Astrocyte (in vitro differentiated cells and primary cell): ENCODE measurements around the gene MIOX.

ENCODE experiments used
- EZH2 ChIP-seq: IDR thresholded peaks from 2 replicates; pipeline ENCODE4 v1.6.1; 2012; ENCODE audit warnings: mild to moderate bottlenecking, low read length, inconsistent platforms; ENCODE audit not compliant: insufficient read depth
- TF ChIP-seq, protein P1 (sequence below): IDR thresholded peaks from 2 replicates; pipeline ENCODE4 v1.5.1; 2011; ENCODE audit warnings: low read depth, mild to moderate bottlenecking, inconsistent platforms, low read length, moderate library complexity; ENCODE audit not compliant: insufficient read depth

- TF ChIP-seq, protein P1, sequence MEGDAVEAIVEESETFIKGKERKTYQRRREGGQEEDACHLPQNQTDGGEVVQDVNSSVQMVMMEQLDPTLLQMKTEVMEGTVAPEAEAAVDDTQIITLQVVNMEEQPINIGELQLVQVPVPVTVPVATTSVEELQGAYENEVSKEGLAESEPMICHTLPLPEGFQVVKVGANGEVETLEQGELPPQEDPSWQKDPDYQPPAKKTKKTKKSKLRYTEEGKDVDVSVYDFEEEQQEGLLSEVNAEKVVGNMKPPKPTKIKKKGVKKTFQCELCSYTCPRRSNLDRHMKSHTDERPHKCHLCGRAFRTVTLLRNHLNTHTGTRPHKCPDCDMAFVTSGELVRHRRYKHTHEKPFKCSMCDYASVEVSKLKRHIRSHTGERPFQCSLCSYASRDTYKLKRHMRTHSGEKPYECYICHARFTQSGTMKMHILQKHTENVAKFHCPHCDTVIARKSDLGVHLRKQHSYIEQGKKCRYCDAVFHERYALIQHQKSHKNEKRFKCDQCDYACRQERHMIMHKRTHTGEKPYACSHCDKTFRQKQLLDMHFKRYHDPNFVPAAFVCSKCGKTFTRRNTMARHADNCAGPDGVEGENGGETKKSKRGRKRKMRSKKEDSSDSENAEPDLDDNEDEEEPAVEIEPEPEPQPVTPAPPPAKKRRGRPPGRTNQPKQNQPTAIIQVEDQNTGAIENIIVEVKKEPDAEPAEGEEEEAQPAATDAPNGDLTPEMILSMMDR = no peak
- no peak for TF ChIP-seq EZH2
Observed at GRCh38 chr22:50504369-50505211, 17.9 kb downstream of the MIOX start.
